Left colon (tissue), 2 donors: ENCODE data around the gene HK2. TPM values are rescaled to one million over a fixed set of nuclear protein-coding genes. Genes with fewer than 3 reads are reported as not detected.
"Not testable (repeated sequence)": the region's sequence is repeated elsewhere in the genome, so short reads cannot be mapped to it uniquely, and the experiment has no call there.

ENCODE experiments used
- ATAC-seq: fragments of 200-7000 bp; cut with Tn5 transposase; one replicate; pipeline ENCODE4 v1.9.1; 2020; ENCODE audit warnings: mild to moderate bottlenecking, moderate library complexity
- DNase-seq, 2 donors: peaks; one replicate each; pipeline ENCODE4 v3.0.0-alpha.2; 2020
- intact Hi-C, 2 donors: fragments of 100-400 bp; cut with DNase I in 1 of 2; cut with micrococcal nuclease in 1 of 2; formaldehyde crosslinking; loops; one replicate each; pipeline versions ENCODE4 v1.11.2 to v1.14.0; 2022; cut with DNase I, micrococcal nuclease
- long read RNA-seq: library from polyadenylated mRNA; unstranded; transcript quantifications from one replicate; pipeline ENCODE4 v2.0.0, GENCODE V29; 2021
- total RNA-seq, 2 donors: library from RNA; stranded (reverse); fragmentation: NEBNext Ultra II Directional; extraction: Animal tissue kit (Norgen Biotek cat#: 25700); gene quantifications; one replicate each; pipeline ENCODE4 v1.2.1, GENCODE V29; 2021
- donor health status: DM: no; HTN: no; CAD: no.
- donor health status: DM: yes; HTN: yes; CAD: no.

The HK2 gene
- 100 to 1,000 TPM; 172 to 423 TPM for total RNA-seq
- long read RNA-seq, full-length matches to known transcripts = 42 of 220 reads
- long read RNA-seq, partial matches to known transcripts = 157 of 220 reads
- long read RNA-seq, other reads (novel, unspliced or antisense) = 21 of 220 reads

- intact Hi-C loops = no loop called here
- ATAC-seq (peak; percentile 86), DNase-seq (peak; percentile 87 to 91)
Measured at GRCh38 chr2:74833418-74834233, at the start of gene HK2. HK2 (plus strand) TSS chr2:74834127; CDS start chr2:74834581, 454 bp downstream.

- ATAC-seq (no peak), DNase-seq (no peak)
- intact Hi-C loops = no loop called here
Measured at GRCh38 chr2:74789271-74789670, 44.7 kb upstream of the HK2 start.

GRCh38 chr2:74792282-74792681 is 41.6 kb upstream of the HK2 start:
- intact Hi-C loops = no loop called here
- ATAC-seq = no peak

GRCh38 chr2:74794878-74795277 is 39.0 kb upstream of the HK2 start:
- intact Hi-C loops, DNase-seq, ATAC-seq: not testable (repeated sequence)

More at GRCh38 chr2:74792282-74792681, 41.6 kb upstream of the HK2 start:
- no peak for DNase-seq

GRCh38 chr2:74806355-74806839 is 27.5 kb upstream of the HK2 start:
- peak; percentile 78 for ATAC-seq
- no peak for DNase-seq
- intact Hi-C loops = no loop called here

- DNase-seq = no peak
- ATAC-seq = no peak
- intact Hi-C loops = no loop called here
Measured at GRCh38 chr2:74806920-74807319, 27.0 kb upstream of the HK2 start.

GRCh38 chr2:74812787-74813590 is 20.9 kb upstream of the HK2 start:
- intact Hi-C loops = no loop called here
- DNase-seq = no peak
- no peak for ATAC-seq

GRCh38 chr2:74814102-74814501 is 19.8 kb upstream of the HK2 start:
- ATAC-seq (no peak), DNase-seq (no peak)
- intact Hi-C loops = no loop called here

GRCh38 chr2:74815941-74816340 is 18.0 kb upstream of the HK2 start:
- no peak for ATAC-seq
- intact Hi-C loops = no loop called here
- no peak for DNase-seq

GRCh38 chr2:74816540-74817303 is 17.2 kb upstream of the HK2 start:
- no peak for DNase-seq
- ATAC-seq = peak; percentile 90
- intact Hi-C loops = no loop called here

- DNase-seq = no peak
- no peak for ATAC-seq
- intact Hi-C loops = no loop called here
Measured at GRCh38 chr2:74817304-74817675, 16.6 kb upstream of the HK2 start.

GRCh38 chr2:74819702-74820101 is 14.2 kb upstream of the HK2 start:
- ATAC-seq = no peak
- intact Hi-C loops = no loop called here

GRCh38 chr2:74821177-74822126 is 12.5 kb upstream of the HK2 start:
- DNase-seq (no peak), ATAC-seq (no peak)
- intact Hi-C loops = no loop called here

More at GRCh38 chr2:74819702-74820101, 14.2 kb upstream of the HK2 start:
- no peak for DNase-seq

GRCh38 chr2:74822771-74823566 is 11.0 kb upstream of the HK2 start:
- DNase-seq (no peak), ATAC-seq (no peak)
- intact Hi-C loops = no loop called here

GRCh38 chr2:74824679-74825078 is 9.2 kb upstream of the HK2 start:
- DNase-seq (no peak), ATAC-seq (peak; percentile 40)
- intact Hi-C loops = no loop called here

- DNase-seq = no peak
- ATAC-seq = no peak
- intact Hi-C loops = no loop called here
Measured at GRCh38 chr2:74828543-74828942, 5.4 kb upstream of the HK2 start.
